Lower lobe of right lung (tissue), 2 donors: ENCODE results near the gene HEMK1. TPM values are rescaled to one million over a fixed set of nuclear protein-coding genes. Genes with fewer than 3 reads are reported as not detected.

Source experiments
- ATAC-seq, 2 donors: fragments of 200-7000 bp; cut with Tn5 transposase; one replicate each; pipeline ENCODE4 v1.9.1; 2020 to 2022; ENCODE audit warnings: mild to moderate bottlenecking in 2 of 2, moderate library complexity in 2 of 2
- DNase-seq: peaks from one replicate; pipeline ENCODE4 v3.0.0-alpha.2; 2020
- H3K27ac ChIP-seq: fragments of 200-600 bp; one replicate; pipeline ENCODE4 v1.8.0; 2022
- H3K27me3 ChIP-seq: fragments of 200-600 bp; one replicate; pipeline ENCODE4 v1.8.0; 2022; ENCODE audit warnings: low read depth
- H3K36me3 ChIP-seq: fragments of 200-600 bp; one replicate; pipeline ENCODE4 v1.8.0; 2022; ENCODE audit warnings: mild to moderate bottlenecking
- H3K4me1 ChIP-seq: fragments of 200-600 bp; one replicate; pipeline ENCODE4 v1.8.0; 2022
- H3K4me3 ChIP-seq: fragments of 200-600 bp; one replicate; pipeline ENCODE4 v1.8.0; 2022; ENCODE audit warnings: mild to moderate bottlenecking
- H3K9me3 ChIP-seq: fragments of 200-600 bp; one replicate; pipeline ENCODE4 v1.8.0; 2022
- intact Hi-C: fragments of 100-400 bp; cut with DNase I; formaldehyde crosslinking; loops from one replicate; pipeline ENCODE4 v1.11.0; 2022
- total RNA-seq: library from RNA; stranded (reverse); fragmentation: NEBNext Ultra II Directional; extraction: Animal tissue kit (Norgen Biotek cat#: 25700); gene quantifications from one replicate; pipeline ENCODE4 v1.2.1, GENCODE V29; 2021
- TF ChIP-seq, protein P1 (sequence below): fragments of 200-600 bp; IDR thresholded peaks from one replicate; pipeline ENCODE4 v1.8.0; 2022; ENCODE audit warnings: antibody characterized with exemption, mild to moderate bottlenecking
- donor health status: DM: no; HTN: yes; CAD: no; lungs with severe emphysema.

Gene HEMK1
- total RNA-seq, 1 donor from 2014 or later = 28.4 TPM

DNA sequence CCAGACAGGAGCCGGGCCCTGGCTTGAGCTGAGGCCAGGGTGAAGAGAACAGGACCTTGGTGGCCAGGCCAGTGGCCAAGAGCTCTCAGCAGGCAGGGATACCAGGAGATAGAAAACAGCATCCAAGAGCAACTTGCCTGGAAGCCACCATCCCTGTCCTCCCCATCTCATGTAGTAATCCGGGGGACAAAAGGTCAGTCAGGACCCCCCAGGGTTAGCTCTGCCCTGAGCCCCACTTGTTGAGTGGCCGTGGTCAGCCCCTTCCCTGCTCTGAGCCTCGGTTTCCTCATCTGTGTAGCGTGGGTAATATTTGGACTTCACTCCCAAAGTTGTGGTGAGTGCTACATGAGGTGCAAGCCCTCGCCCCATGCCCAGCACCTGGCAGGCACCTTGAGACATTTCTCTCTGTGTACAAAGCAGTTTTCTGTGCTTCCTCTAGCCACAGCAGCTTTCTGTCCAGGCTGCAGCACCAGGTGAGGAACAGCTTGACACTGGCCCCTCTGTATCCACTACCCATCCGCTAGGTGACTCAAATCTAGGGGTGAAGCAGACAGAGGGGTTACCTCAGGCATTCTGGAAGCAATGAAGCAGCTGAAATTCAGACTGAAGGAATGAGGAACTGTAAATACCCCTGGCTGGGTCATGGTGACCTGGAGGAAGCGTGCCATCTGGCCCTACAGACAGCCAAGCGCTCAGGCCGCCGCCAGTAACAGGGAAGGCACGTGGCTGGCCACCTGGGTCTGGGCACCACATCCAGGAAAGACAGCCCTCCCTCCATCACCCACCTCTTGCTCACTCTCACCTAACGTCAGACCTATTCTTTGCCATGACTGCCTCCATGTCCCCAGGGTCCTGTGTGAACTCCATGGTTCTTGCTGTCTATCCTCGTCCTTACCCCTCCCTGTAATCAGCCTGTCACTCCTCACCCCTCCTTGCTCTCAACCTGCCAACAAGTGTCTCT, 35.6 kb downstream of the HEMK1 start:
- peaks cover 99% of the 10 kb centered on the region for H3K4me1 ChIP-seq
- intact Hi-C loops = no loop called here
- no peak overlapping the region for H3K4me3 ChIP-seq
- H3K27me3 ChIP-seq = no peaks in the 10 kb centered on the region
- ATAC-seq = no peak
- peaks cover 45% of the 10 kb centered on the region for H3K36me3 ChIP-seq
- no peaks in the 10 kb centered on the region for H3K9me3 ChIP-seq
- DNase-seq = no peak
- TF ChIP-seq, protein P1, sequence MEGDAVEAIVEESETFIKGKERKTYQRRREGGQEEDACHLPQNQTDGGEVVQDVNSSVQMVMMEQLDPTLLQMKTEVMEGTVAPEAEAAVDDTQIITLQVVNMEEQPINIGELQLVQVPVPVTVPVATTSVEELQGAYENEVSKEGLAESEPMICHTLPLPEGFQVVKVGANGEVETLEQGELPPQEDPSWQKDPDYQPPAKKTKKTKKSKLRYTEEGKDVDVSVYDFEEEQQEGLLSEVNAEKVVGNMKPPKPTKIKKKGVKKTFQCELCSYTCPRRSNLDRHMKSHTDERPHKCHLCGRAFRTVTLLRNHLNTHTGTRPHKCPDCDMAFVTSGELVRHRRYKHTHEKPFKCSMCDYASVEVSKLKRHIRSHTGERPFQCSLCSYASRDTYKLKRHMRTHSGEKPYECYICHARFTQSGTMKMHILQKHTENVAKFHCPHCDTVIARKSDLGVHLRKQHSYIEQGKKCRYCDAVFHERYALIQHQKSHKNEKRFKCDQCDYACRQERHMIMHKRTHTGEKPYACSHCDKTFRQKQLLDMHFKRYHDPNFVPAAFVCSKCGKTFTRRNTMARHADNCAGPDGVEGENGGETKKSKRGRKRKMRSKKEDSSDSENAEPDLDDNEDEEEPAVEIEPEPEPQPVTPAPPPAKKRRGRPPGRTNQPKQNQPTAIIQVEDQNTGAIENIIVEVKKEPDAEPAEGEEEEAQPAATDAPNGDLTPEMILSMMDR = no peak
- peak overlapping the region; percentile 91 for H3K27ac ChIP-seq

DNA sequence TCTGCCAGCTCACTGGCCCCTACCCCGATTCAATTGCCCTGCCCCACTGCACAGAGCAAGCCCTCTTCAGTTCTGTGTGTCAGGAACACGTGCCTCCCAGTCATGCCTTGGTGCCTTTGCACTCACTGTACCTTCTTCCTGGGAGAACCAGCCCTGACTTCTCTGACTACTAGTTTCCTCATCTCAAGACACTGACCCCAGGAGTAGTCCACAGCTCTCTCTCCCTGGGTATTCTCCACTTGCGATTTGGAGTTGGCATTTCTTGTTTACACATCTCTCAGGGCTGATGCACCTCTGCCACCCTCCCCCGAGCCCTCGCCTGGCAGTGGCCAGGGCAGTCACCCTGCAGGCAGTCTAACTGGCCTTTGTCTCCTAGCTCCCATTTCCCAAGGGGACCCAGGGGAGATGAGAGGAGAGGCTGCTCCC, 36.6 kb downstream of the HEMK1 start:
- TF ChIP-seq, protein P1 = no peak
- intact Hi-C loops = no loop called here
- ATAC-seq (peak in 1 of 2 donors; percentile 1), DNase-seq (peak; percentile 48)
- Histone ChIP-seq H3K4me3 (peak overlapping the region; percentile 83), H3K27ac (peak overlapping the region; percentile 91), H3K36me3 (peaks cover 45% of the 10 kb centered on the region), H3K9me3 (no peaks in the 10 kb centered on the region), H3K4me1 (peaks cover 99% of the 10 kb centered on the region), H3K27me3 (no peaks in the 10 kb centered on the region)

DNA sequence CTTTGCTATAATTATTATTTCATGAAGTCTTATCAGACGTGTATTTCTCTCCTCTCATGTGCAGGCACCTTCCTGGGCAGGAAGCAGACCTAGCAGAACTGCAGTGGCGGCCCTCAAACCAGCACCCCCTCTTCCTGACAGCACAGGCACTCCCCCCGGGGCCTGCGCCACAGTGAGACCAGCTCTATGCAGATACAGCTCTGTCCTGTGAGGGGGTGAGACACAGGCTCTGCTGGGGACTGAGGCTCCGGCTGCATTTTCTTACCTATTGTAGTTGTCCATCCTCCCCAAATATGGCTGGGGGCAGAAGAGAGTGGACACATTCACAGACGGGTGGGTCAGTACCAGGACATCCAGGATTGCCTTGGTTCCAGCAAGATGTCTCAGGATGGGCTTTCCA, 37.3 kb downstream of the HEMK1 start:
- peak; percentile 42 for DNase-seq

DNA sequence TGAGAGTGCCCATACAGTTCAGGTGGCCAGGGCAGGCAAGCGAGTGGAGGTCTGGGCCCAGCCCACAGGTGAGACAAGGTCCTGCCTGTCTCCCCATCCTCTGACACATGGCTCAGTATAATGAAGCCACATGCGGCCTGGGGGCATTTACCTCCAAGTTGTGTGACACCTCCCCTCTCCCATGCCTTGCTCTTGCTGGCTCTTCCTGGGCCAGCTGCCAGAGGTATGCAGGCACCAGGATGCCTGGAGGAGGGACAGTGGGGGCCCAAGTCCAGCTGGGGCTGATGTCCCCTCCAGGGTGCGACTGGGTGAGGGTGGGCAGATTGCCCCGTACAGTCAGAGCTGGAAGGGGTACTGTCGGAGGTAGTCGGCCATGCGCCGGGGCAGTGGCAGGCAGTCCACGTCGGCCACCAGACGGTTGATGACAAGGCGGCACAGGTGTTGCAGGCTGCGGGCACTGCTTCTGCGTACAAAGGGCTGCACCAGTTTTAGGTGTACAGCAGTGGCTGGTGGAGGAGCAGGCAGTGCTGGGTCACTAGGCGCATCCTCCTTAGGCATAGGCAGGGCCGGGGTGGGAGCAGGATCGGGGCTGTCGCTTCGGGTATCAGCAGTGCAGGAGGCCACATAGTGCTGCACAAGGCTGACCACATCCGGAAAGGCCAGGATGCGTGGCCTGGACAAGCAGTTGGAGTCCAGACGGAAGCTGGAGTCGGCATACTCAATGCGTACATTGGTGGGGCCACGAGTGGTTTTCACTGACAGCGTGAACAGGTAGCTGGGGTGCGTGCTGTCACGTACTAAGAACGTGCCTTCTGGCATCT, 38.2 kb downstream of the HEMK1 start:
- Histone ChIP-seq H3K27ac (peak overlapping the region; percentile 91), H3K27me3 (no peaks in the 10 kb centered on the region), H3K9me3 (no peaks in the 10 kb centered on the region), H3K4me3 (peak overlapping the region; percentile 83), H3K4me1 (peaks cover 91% of the 10 kb centered on the region), H3K36me3 (peaks cover 45% of the 10 kb centered on the region)
- ATAC-seq (no peak), DNase-seq (peak; percentile 44)
- intact Hi-C loops = no loop called here
- TF ChIP-seq, protein P1 = no peak

More for the DNA sequence above, 37.3 kb downstream of the HEMK1 start:
- H3K27me3 ChIP-seq = no peaks in the 10 kb centered on the region
- TF ChIP-seq, protein P1 = no peak
- peak overlapping the region; percentile 83 for H3K4me3 ChIP-seq
- peaks cover 45% of the 10 kb centered on the region for H3K36me3 ChIP-seq
- no peaks in the 10 kb centered on the region for H3K9me3 ChIP-seq
- ATAC-seq = no peak
- H3K4me1 ChIP-seq = peaks cover 96% of the 10 kb centered on the region
- peak overlapping the region; percentile 91 for H3K27ac ChIP-seq
- intact Hi-C loops = no loop called here

DNA sequence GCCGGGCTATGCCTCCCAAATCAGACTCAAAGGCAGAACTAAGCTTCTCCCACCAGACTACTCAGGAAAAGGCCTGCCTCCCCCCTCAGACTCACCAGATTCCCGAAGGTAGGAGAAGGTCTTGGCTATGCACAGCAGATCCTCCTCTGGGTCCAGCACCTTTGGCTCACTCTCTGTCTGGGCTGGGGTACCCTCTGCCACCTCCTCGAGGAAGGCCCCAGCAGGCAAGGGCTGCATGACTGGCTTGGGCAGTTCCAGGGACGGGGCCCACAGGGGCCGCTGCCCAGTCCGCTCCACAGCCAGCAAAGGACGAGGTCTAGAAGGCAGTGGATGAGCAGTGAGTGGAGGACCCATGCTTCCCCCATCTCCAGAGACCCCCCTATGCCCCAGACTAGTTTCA, 39.0 kb downstream of the HEMK1 start:
- TF ChIP-seq, protein P1 = no peak
- Histone ChIP-seq H3K9me3 (no peaks in the 10 kb centered on the region), H3K4me1 (peaks cover 91% of the 10 kb centered on the region), H3K4me3 (peak overlapping the region; percentile 83), H3K27ac (peak overlapping the region; percentile 91), H3K27me3 (no peaks in the 10 kb centered on the region), H3K36me3 (peaks cover 45% of the 10 kb centered on the region)
- ATAC-seq (no peak), DNase-seq (no peak)
- intact Hi-C loops = no loop called here
